ENCODE results near the gene BTBD19.
"Not testable (repeated sequence)": the region's sequence is repeated elsewhere in the genome, so short reads cannot be mapped to it uniquely, and the experiment has no call there.

The BTBD19 gene

DNA sequence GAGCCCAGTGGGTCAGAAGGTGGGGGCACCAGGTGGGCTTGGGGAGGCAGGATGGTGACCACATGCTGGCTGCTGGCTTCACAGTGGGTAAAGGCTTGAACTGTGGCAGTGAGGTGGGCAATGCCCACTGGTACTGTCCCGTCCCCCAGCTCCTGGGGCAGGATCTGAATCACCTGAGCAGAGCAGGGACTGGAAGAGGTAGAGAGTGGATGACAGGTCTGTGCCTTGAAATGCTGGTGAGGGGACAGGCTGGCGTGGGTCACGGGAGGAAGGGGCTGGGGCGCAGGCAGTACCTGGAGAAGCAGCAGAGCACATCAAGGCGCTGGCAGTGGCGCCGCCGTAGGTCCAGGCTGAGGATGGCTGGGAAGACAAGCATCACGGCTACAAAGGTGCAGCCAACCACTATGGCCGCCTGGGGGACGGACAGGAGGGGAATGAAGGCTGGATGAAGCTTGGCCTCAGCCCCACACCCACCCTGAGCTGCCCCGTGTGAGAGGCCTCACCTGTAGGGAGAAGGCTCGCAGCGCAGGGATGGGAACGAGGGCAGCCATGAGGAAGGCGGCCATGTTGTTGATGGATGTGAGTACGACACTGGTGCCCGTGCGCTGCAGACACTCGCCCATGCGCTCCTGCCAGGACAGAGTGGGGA is 19.8 kb downstream of the BTBD19 start:
- FAIRE-seq, result no peak
- DNase-seq (ENCODE audit: low spot score), result no peak

GRCh38 chr1:44828841-44829440 is 20.6 kb downstream of the BTBD19 start:
- no peak for DNase-seq (ENCODE audit: low spot score)
- no peak for FAIRE-seq

- DNase-seq (ENCODE audit: low spot score) (no peak), FAIRE-seq (no peak)
These were observed 21.4 kb downstream of the BTBD19 start for GRCh38 chr1:44829506-44830384.

DNA sequence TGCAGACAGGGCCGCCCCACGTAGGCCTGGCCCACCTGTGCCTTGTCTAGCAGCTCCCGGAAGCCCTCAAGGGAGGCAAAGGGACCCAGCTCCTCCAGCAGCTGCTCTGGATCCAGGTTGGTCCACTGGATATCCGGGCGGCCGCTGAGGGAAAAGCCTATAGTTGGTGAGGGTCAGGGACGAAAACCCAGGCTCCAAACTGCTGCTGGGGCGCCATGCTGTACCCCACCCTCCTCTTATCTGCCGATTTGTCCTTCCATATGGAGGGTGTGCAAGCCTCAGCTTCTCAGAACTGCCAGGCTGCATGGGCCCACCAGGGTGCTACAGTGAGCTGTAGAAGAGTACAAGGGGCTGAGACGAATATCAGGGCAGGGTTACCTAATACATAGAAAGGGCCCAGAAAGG is 22.6 kb downstream of the BTBD19 start:
- FAIRE-seq (no peak), DNase-seq (ENCODE audit: low spot score) (no peak)

DNA sequence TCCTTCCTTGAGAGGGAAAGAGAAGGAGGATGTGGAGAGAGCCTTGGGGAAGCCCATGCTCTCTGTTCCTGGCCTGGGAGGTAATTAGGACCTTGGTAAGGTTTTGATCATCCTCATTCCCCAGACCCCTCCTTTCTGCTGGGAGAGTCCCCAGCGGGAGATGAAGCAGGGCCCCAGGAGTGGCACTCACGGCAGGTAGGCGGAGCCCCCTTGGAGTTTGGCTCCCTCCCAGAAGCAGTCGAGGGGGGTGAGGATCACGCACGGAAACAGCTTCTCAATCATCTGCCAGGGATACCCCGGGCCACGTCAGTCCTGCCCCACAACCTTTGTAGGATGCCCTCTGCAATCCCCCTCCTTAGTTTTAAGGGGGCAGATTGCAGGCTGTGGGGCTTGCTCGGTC is 23.2 kb downstream of the BTBD19 start:
- no peak for DNase-seq (ENCODE audit: low spot score)
- FAIRE-seq, result no peak

- DNase-seq (ENCODE audit: low spot score) (no peak), FAIRE-seq (no peak)
These were observed 23.9 kb downstream of the BTBD19 start for GRCh38 chr1:44832056-44832705.

- FAIRE-seq (no peak), DNase-seq (ENCODE audit: low spot score) (no peak)
These were observed 26.0 kb downstream of the BTBD19 start for GRCh38 chr1:44834328-44834727.

- FAIRE-seq, result peak; percentile 92
- DNase-seq (ENCODE audit: low spot score), result peak; percentile 84
These were observed 27.7 kb downstream of the BTBD19 start for GRCh38 chr1:44835738-44836675.

- not testable (repeated sequence) for FAIRE-seq; DNase-seq (ENCODE audit: low spot score)
These were observed 30.0 kb downstream of the BTBD19 start for GRCh38 chr1:44838294-44838693.

DNA sequence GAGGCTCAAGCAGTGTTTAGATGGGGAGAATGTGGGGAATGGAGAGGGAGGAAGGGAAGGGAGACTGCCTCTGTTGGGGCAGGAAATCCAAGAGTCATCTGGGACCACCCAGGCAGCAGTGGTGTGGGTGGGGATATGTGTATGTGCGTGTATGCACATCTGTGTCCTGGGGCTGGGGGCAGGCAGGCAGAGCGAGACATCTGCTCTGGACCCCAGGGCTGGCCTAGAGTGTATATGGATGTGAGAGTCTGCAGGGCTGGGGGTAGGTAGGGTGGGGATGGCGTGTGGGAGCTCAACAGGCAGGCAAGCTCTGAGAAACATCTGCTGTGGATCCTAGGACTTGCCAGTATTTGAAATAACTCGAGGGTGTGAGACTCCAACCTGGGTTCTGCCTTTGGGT is 31.3 kb downstream of the BTBD19 start:
- no peak for DNase-seq (ENCODE audit: low spot score)
- peak; percentile 30 for FAIRE-seq

DNA sequence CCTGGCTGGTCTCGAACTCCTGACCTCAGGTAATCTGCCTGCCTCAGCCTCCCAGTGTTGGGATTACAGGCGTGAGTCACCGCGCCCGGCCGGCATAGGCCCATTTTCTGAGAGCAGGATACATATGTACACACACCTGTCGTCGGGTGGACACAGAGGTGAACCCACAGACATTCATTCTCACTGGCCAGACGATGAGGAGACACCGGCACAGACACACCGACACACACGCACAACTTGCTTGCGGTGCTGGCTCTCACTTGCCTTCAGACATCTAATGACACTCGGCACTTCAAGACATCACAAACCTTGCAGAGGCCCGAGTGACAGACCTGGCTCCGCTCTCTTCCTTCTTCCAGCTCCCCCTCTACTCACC is 34.2 kb downstream of the BTBD19 start:
- DNase-seq (ENCODE audit: low spot score) (no peak), FAIRE-seq (no peak)

- DNase-seq (ENCODE audit: low spot score), result peak; percentile 91
- no peak for FAIRE-seq
These were observed 34.7 kb downstream of the BTBD19 start, which contains the start of gene PTCH2 for GRCh38 chr1:44842862-44843655. TSS of gene PTCH2 (minus strand) at chr1:44843253. CDS start at chr1:44842932, 321 bp downstream.

DNA sequence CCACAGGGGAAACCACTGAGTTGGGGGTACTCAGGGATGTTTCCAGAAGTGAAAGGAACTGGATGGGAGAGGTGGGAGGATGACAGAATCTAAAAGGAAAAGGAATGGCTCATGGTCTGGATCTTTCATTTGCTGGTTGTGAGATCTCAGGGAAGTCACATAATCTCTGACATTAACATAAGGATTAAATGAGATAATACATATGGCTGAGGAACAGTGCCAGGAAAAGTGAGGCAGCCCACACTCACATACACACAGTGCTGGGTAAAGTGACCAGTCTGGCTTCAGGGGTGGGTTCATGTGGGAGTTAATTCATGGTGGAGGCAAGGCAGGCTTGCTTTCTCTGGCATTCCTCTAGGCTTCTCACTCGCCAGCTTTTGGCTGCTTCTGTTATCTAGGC is 38.7 kb downstream of the BTBD19 start:
- DNase-seq (ENCODE audit: low spot score), result no peak
- FAIRE-seq, result no peak

GRCh38 chr1:44847845-44848244 is 39.5 kb downstream of the BTBD19 start:
- DNase-seq (ENCODE audit: low spot score) (no peak), FAIRE-seq (no peak)

DNA sequence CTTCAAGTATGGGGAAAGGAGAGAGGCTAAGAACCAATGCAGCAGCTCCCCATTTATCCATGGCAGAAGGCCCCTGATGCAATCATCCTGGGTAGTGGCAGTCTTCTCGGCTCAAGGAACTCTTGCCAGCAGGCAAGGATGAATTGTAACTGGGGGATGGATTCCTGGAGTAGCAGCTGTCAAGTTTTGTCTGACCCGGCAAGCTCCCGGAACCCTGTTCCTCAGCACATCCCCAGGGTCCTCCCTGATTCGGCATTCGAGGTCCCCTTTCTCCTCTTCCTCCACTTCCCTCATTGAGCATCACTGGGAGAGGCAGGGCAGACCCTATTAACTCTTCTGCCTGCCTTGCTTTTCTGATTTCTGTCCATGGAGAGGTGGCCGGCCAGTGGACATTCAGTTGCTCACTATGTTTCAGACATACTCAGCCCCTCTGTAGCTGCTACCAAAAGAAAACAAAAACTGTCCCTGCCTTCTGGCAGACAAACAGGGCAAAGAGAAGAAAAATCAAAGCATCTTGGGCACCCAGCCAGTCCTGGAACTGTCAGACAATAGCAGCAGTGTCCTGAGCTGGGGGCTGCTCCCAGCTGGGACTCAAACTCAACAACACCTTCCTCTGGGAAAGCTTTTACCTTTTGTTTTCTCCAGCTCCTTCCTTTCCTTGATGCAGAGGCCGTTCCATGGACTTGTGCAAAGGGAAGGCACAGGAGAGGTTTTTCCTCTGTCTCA is 40.3 kb downstream of the BTBD19 start:
- no peak for DNase-seq (ENCODE audit: low spot score)
- no peak for FAIRE-seq

DNA sequence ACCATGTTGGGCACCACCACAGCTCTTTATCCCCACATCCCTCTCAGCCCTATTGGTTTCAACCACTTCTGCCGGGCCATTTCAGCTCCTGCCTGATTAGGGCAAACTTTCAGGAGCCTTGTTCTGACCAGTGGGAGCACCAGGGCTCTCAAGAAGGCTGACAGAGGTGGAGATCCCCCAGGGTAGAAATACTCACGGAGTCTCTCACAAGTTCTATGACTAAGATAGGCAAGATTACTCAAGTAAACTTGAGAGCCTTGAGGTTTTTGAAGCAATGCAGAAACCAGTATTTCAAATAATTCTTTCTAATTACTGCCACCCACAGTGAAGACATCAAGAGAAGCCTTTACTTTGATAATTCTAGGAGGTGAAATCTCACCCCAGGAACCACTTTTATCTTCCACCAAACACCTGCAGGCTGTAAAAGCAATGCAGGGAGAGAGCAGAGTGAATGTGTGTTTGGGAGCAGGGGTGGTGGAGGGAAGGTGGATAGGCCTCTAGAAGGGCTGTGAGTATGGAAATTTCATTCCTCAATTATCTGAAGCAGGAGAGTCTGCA is 41.3 kb downstream of the BTBD19 start:
- DNase-seq (ENCODE audit: low spot score) (no peak), FAIRE-seq (no peak)

- FAIRE-seq (no peak), DNase-seq (ENCODE audit: low spot score) (no peak)
These were observed 43.0 kb downstream of the BTBD19 start for GRCh38 chr1:44851308-44851707.

- no peak for FAIRE-seq
- no peak for DNase-seq (ENCODE audit: low spot score)
These were observed 44.9 kb downstream of the BTBD19 start for GRCh38 chr1:44853201-44853600.

- FAIRE-seq (no peak), DNase-seq (ENCODE audit: low spot score) (no peak)
These were observed 46.6 kb downstream of the BTBD19 start for GRCh38 chr1:44854970-44855369.
